ENCODE measurements around the gene INAFM2.

GRCh38 chr15:40306908-40307307 is 16.6 kb upstream of the INAFM2 start:
- TF ChIP-seq CREB1 (IDR thresholded peaks at IDR 0.05) (no peak), CREB1 (CRISPR knock-in tag; IDR thresholded peaks at IDR 0.05) (no peak), ASH1L (IDR thresholded peaks at IDR 0.05; ENCODE audit: borderline replicate concordance, low read depth, partially characterized antibody) (no peak), POLR2A (conservative IDR thresholded peaks at IDR 0.05) (no peak), POLR2AphosphoS5 (IDR thresholded peaks at IDR 0.05; ENCODE audit: control insufficient read depth, insufficient read depth, low read depth, low read length) (no peak), SIN3A (IDR thresholded peaks at IDR 0.05; ENCODE audit: borderline replicate concordance in 2 of 2, control insufficient read depth in 1 of 2, low read depth in 2 of 2, low read length in 2 of 2) (no peak), SOX6 (IDR thresholded peaks at IDR 0.05) (no peak)

All from K562 (cell line).